Measurements from ENCODE around the gene ALG1. TPM values are rescaled to one million over a fixed set of nuclear protein-coding genes. Genes with fewer than 3 reads are reported as not detected.

Gene ALG1
- total and polyA plus RNA-seq, 2 donors from 2014 or later, result 23.4 to 26.4 TPM

DNA sequence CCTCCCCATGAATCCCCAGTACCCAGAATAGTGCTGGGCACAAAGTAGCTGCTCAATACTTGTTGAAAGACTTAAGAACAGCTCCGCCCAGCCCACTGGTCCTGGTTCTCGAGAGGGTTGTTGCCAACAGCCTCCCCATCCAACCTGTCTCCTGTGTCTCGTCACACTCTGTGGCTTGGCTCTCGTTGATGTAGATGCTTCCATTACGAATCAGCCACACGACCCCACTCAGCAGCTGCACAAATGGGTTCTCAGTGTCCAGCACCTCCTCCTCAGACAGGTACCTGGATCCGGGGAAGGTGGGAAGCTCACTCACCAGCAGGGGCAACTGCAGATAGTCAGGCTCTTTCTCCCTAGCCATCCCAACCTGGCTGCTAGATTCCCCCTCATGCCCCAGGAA is 40.0 kb upstream of the ALG1 start:
- no peaks in the 10 kb centered on the region for H3K36me3 ChIP-seq (ENCODE audit: control insufficient read depth in 2 of 3, insufficient read depth in 3 of 3, low read length in 3 of 3)
- DNase-seq (peak in 1 of 5 donors; percentile 49), FAIRE-seq (no peak)
- no peaks in the 10 kb centered on the region for H3K9me3 ChIP-seq (ENCODE audit: control insufficient read depth in 2 of 3, insufficient read depth in 1 of 3, low read length in 3 of 3)
- intact Hi-C loops (cut with DNase I), result no loop called here
- H3K9ac ChIP-seq (ENCODE audit: low read length in 3 of 3), result no peak overlapping the region
- H3K4me1 ChIP-seq (ENCODE audit: control insufficient read depth in 2 of 3, insufficient read depth in 2 of 3, low read depth in 1 of 3, low read length in 3 of 3), result peaks cover 0 to 13% (median 9%) of the 10 kb centered on the region in 3 donors
- H3K27ac ChIP-seq (ENCODE audit: low read depth in 2 of 2, low read length in 2 of 2), result no peak overlapping the region
- H3K4me3 ChIP-seq (ENCODE audit: low read length in 3 of 3), result no peak overlapping the region
- no peak for TF ChIP-seq CTCF (IDR thresholded peaks at IDR 0.05; ENCODE audit: borderline replicate concordance, extremely low read depth, insufficient read depth)
- no peaks in the 10 kb centered on the region for H3K27me3 ChIP-seq (ENCODE audit: control insufficient read depth, insufficient read depth, low read length)

GRCh38 chr16:5032748-5033167 is 38.9 kb upstream of the ALG1 start:
- peak overlapping the region; percentile 79 to 95 (median 84) for H3K4me3 ChIP-seq (ENCODE audit: low read length in 3 of 3)
- no peak overlapping the region for H3K27ac ChIP-seq (ENCODE audit: low read depth in 2 of 2, low read length in 2 of 2)
- DNase-seq (peak in 1 of 5 donors; percentile 36), FAIRE-seq (no peak)
- no peaks in the 10 kb centered on the region for H3K36me3 ChIP-seq (ENCODE audit: control insufficient read depth in 2 of 3, insufficient read depth in 3 of 3, low read length in 3 of 3)
- intact Hi-C loops (cut with DNase I), result no loop called here
- H3K27me3 ChIP-seq (ENCODE audit: control insufficient read depth, insufficient read depth, low read length), result no peaks in the 10 kb centered on the region
- TF ChIP-seq CTCF (IDR thresholded peaks at IDR 0.05; ENCODE audit: borderline replicate concordance, extremely low read depth, insufficient read depth), result no peak
- H3K9ac ChIP-seq (ENCODE audit: low read length in 3 of 3), result peak overlapping the region in 1 of 3 donors; percentile 74
- peaks cover 0 to 13% (median 9%) of the 10 kb centered on the region in 3 donors for H3K4me1 ChIP-seq (ENCODE audit: control insufficient read depth in 2 of 3, insufficient read depth in 2 of 3, low read depth in 1 of 3, low read length in 3 of 3)
- H3K9me3 ChIP-seq (ENCODE audit: control insufficient read depth in 2 of 3, insufficient read depth in 1 of 3, low read length in 3 of 3), result no peaks in the 10 kb centered on the region

DNA sequence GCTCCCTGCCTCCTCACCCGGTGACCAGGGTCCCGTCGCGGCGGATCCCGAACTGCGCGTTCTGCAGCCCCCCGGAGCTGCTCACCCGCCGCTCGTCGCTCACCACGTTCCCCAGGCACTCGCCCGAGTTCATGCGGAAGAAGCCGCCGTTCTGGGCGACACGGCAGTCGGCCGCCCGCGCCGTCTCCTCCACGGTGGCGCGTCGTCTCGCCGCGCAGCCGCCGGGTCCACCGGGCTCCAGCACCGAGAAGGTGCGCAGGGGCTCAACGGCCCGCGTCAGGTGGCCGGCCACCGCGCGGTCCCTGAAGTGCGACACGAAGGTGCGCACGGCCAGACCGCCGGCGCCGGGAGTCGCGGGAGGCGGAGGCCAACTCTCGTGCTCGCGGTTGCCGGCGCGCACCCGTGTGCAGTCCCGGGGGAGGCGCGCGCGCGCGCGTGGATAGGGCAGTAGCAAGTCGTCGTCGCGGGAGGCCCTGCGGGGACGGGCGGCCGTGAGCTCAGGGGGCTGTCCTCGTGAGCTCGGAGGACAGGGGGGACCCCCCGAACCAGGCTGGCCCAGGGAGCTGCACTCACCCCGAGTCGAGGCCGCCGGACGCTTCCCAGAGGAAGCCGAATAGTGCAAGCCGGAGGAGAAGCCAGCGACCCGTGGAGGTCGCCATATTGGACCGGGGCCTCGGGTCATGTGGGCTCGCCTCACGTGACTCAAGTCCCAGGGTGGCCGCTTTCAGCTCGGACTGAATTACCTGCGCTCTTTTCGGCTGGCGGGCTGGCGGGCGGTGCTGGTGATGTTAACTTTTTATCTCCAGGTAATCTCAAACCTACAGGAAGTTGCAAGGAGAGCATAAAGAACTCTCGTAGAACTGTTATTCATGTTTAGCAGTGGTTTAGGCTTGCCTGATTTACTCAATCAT is 38.1 kb upstream of the ALG1 start, which contains the start of gene NAGPA:
Gene NAGPA, minus strand, starts transcription at position 680 of the 911 bp plus-strand sequence. Its CDS starts 21 bp downstream, at position 659.
- no peaks in the 10 kb centered on the region for H3K36me3 ChIP-seq (ENCODE audit: control insufficient read depth in 2 of 3, insufficient read depth in 3 of 3, low read length in 3 of 3)
- peak; percentile 91 to 96 (median 93) for DNase-seq
- no peak for FAIRE-seq
- peak within 1 kb of the TSS; percentile 79 to 95 (median 84) for H3K4me3 ChIP-seq (ENCODE audit: low read length in 3 of 3)
- H3K4me1 ChIP-seq (ENCODE audit: control insufficient read depth in 2 of 3, insufficient read depth in 2 of 3, low read depth in 1 of 3, low read length in 3 of 3), result peaks cover 0 to 13% (median 9%) of the 10 kb centered on the region in 3 donors
- peak within 1 kb of the TSS; percentile 74 to 92 (median 81) for H3K9ac ChIP-seq (ENCODE audit: low read length in 3 of 3)
- no peaks in the 10 kb centered on the region for H3K27me3 ChIP-seq (ENCODE audit: control insufficient read depth, insufficient read depth, low read length)
- H3K9me3 ChIP-seq (ENCODE audit: control insufficient read depth in 2 of 3, insufficient read depth in 1 of 3, low read length in 3 of 3), result no peaks in the 10 kb centered on the region
- intact Hi-C loops (cut with DNase I), result no loop called here
- no peak for TF ChIP-seq CTCF (IDR thresholded peaks at IDR 0.05; ENCODE audit: borderline replicate concordance, extremely low read depth, insufficient read depth)
- peak within 1 kb of the TSS; percentile 49 to 85 for H3K27ac ChIP-seq (ENCODE audit: low read depth in 2 of 2, low read length in 2 of 2)

Data from kidney (tissue), 14 donors.